Astrocyte (in vitro differentiated cells and primary cell): Measurements from ENCODE around the gene TGFBRAP1. TPM values are rescaled to one million over a fixed set of nuclear protein-coding genes. Genes with fewer than 3 reads are reported as not detected.

Experiments used
- DNase-seq: peaks from one replicate; pipeline ENCODE4 v3.0.0-alpha.2; 2010; ENCODE audit warnings: low read depth
- FAIRE-seq: peaks from 2 replicates; lab custom pipeline; 2011; peaks lifted over from hg19 to GRCh38; lab: Jason Lieb, UNC
- H2AFZ ChIP-seq: 2 replicates; pipeline ENCODE4 v1.6.0; 2012; ENCODE audit warnings: low read depth, low read length, inconsistent platforms
- H3K27ac ChIP-seq: 2 replicates; pipeline ENCODE4 v1.5.1; 2011; ENCODE audit warnings: low read depth, low read length, inconsistent platforms
- H3K27me3 ChIP-seq: 2 replicates; pipeline ENCODE4 v1.6.0; 2011; ENCODE audit warnings: low read length, inconsistent platforms; ENCODE audit not compliant: insufficient read depth
- H3K36me3 ChIP-seq: 2 replicates; pipeline ENCODE4 v1.5.1; 2011; ENCODE audit warnings: low read length, inconsistent platforms; ENCODE audit not compliant: insufficient read depth
- H3K4me1 ChIP-seq: 2 replicates; pipeline ENCODE4 v1.5.1; 2011; ENCODE audit warnings: low read length, inconsistent platforms; ENCODE audit not compliant: insufficient read depth
- H3K4me2 ChIP-seq: 2 replicates; pipeline ENCODE4 v1.6.0; 2012; ENCODE audit warnings: low read length, inconsistent platforms
- H3K4me3 ChIP-seq: 2 replicates; pipeline ENCODE4 v1.5.1; 2011; ENCODE audit warnings: low read depth, mild to moderate bottlenecking, low read length, inconsistent platforms; ENCODE audit not compliant: insufficient read depth
- H3K79me2 ChIP-seq: 2 replicates; pipeline ENCODE4 v1.6.0; 2012; ENCODE audit warnings: mild to moderate bottlenecking, low read length, inconsistent platforms; ENCODE audit not compliant: insufficient read depth
- H3K9ac ChIP-seq: 2 replicates; pipeline ENCODE4 v1.6.0; 2012; ENCODE audit warnings: mild to moderate bottlenecking, low read length, inconsistent platforms
- H3K9me3 ChIP-seq: 2 replicates; pipeline ENCODE4 v1.5.1; 2012; ENCODE audit warnings: low read depth, mild to moderate bottlenecking, low read length, inconsistent platforms; ENCODE audit not compliant: insufficient read depth
- H4K20me1 ChIP-seq: 2 replicates; pipeline ENCODE4 v1.6.0; 2012; ENCODE audit warnings: low read length, inconsistent platforms; ENCODE audit not compliant: insufficient read depth
- H3K27ac Mint-ChIP-seq: one replicate; pipeline ENCODE4 v1.8.0; 2021; ENCODE audit warnings: mild to moderate bottlenecking, mixed read lengths; ENCODE audit not compliant: unreplicated experiment
- H3K27me3 Mint-ChIP-seq: one replicate; pipeline ENCODE4 v1.8.0; 2021; ENCODE audit warnings: low read depth, mixed read lengths; ENCODE audit not compliant: unreplicated experiment
- H3K36me3 Mint-ChIP-seq: one replicate; pipeline ENCODE4 v1.8.0; 2021; ENCODE audit warnings: low read depth, mixed read lengths; ENCODE audit not compliant: unreplicated experiment
- H3K4me1 Mint-ChIP-seq: one replicate; pipeline ENCODE4 v1.8.0; 2021; ENCODE audit warnings: low read depth, mixed read lengths; ENCODE audit not compliant: unreplicated experiment
- H3K4me3 Mint-ChIP-seq: one replicate; pipeline ENCODE4 v1.8.0; 2021; ENCODE audit warnings: mild to moderate bottlenecking, moderate library complexity, mixed read lengths; ENCODE audit not compliant: unreplicated experiment
- H3K9me3 Mint-ChIP-seq: one replicate; pipeline ENCODE4 v1.8.0; 2021; ENCODE audit warnings: mild to moderate bottlenecking, mixed read lengths; ENCODE audit not compliant: unreplicated experiment
- EZH2 ChIP-seq: IDR thresholded peaks from 2 replicates; pipeline ENCODE4 v1.6.1; 2012; ENCODE audit warnings: mild to moderate bottlenecking, low read length, inconsistent platforms; ENCODE audit not compliant: insufficient read depth
- total RNA-seq: library from RNA; stranded (reverse); gene quantifications from 2 replicates; pipeline ENCODE4 v1.2.1, GENCODE V29; 2021
- TF ChIP-seq, protein P1 (sequence below): IDR thresholded peaks from 2 replicates; pipeline ENCODE4 v1.5.1; 2011; ENCODE audit warnings: low read depth, mild to moderate bottlenecking, inconsistent platforms, low read length, moderate library complexity; ENCODE audit not compliant: insufficient read depth

Gene TGFBRAP1
- total RNA-seq, 1 donor from 2014 or later = 25.1 TPM

DNA sequence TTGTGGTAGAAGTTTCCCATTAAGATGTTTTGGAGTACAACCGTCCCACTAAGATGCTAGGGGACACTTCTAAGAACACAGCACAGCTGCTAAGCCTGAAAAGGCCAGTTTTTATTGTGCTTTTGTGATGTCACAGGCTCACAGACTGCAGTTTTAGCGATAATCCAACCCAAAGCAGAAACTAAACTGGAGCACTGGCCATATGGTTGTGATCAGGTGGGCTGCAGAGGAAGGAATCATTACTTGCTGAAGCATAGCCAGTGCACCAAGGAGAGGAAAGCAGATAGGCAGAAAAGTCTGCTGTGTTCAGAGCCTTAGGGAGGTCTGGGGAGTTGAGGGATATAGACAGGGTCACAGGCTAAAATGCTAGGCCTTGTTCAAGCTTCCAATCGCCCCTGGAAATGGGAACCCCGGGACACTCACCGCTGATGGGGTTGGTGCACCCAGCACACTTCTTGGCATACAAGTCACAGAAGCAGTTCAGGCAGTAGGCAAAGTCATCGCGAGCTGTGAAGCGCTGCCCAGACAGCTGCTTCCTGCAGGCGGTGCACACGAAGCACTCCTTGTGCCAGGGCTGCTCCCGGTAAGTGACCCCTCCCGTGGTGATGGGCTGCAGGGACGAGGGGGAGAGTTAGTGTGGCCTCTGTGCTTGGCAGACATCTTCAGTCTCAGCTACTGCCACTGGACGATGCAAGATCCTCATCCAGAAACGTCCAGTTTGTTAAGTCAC lies 33.5 kb upstream of the TGFBRAP1 start:
- Mint-ChIP-seq H3K4me3 (no peak overlapping the region), H3K9me3 (no peaks in the 10 kb centered on the region), H3K36me3 (peaks cover 39% of the 10 kb centered on the region), H3K4me1 (peaks cover 3% of the 10 kb centered on the region), H3K27ac (no peak overlapping the region), H3K27me3 (no peaks in the 10 kb centered on the region)
- H4K20me1 ChIP-seq = peaks cover 90% of the 10 kb centered on the region
- peaks cover 2% of the 10 kb centered on the region for H3K4me1 ChIP-seq
- H3K4me2 ChIP-seq = no peak overlapping the region
- TF ChIP-seq EZH2 = no peak
- TF ChIP-seq, protein P1, sequence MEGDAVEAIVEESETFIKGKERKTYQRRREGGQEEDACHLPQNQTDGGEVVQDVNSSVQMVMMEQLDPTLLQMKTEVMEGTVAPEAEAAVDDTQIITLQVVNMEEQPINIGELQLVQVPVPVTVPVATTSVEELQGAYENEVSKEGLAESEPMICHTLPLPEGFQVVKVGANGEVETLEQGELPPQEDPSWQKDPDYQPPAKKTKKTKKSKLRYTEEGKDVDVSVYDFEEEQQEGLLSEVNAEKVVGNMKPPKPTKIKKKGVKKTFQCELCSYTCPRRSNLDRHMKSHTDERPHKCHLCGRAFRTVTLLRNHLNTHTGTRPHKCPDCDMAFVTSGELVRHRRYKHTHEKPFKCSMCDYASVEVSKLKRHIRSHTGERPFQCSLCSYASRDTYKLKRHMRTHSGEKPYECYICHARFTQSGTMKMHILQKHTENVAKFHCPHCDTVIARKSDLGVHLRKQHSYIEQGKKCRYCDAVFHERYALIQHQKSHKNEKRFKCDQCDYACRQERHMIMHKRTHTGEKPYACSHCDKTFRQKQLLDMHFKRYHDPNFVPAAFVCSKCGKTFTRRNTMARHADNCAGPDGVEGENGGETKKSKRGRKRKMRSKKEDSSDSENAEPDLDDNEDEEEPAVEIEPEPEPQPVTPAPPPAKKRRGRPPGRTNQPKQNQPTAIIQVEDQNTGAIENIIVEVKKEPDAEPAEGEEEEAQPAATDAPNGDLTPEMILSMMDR = no peak
- no peak overlapping the region for H3K9ac ChIP-seq
- peaks cover 35% of the 10 kb centered on the region for H3K79me2 ChIP-seq
- H3K9me3 ChIP-seq = no peaks in the 10 kb centered on the region
- H2AFZ ChIP-seq = no peak overlapping the region
- H3K27me3 ChIP-seq = no peaks in the 10 kb centered on the region
- H3K27ac ChIP-seq = no peak overlapping the region
- H3K36me3 ChIP-seq = peaks cover 82% of the 10 kb centered on the region
- DNase-seq (no peak), FAIRE-seq (no peak)
- H3K4me3 ChIP-seq = no peak overlapping the region

DNA sequence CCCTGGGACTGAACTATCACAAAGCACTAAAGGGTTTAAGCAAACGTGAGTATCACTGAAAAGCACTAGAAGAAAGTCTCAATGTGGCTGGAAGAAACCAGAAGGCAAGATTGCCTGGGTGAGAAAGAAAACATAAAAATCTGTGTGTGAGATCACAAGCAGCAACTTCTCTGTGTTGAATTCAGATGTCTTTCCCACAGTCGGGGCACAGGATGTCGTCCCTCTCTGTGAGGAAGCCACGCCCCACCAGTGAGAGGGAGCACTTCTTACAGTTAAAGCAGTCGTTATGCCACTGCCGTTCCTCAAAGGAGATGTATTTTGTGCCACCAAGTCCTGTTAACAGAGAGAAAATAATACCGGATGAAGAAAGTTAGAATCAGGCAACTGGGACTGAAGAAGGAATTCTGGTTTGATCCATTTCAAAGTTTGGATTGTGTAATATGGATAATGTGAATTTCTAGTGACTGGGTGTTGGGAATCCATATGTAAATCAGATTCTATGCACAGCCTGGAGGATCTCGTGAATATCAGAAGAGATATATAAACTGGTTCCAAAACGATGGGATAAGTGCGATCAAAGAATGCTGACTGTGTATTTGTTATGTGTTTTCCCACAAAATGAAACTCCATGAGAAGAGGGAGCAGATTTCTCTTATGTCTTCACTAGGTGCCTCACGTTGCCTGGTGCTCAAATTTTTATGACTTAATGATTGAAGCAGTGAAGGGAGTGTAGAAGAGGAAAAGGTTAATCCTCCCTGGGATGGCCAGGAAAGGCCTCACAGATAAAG lies 31.8 kb upstream of the TGFBRAP1 start:
- Mint-ChIP-seq H3K4me1 (peaks cover 2% of the 10 kb centered on the region), H3K27ac (no peak overlapping the region), H3K9me3 (peaks cover 2% of the 10 kb centered on the region), H3K4me3 (no peak overlapping the region), H3K27me3 (no peaks in the 10 kb centered on the region), H3K36me3 (peaks cover 38% of the 10 kb centered on the region)
- Histone ChIP-seq H3K4me2 (no peak overlapping the region), H3K4me3 (no peak overlapping the region), H3K36me3 (peaks cover 72% of the 10 kb centered on the region), H3K27ac (no peak overlapping the region), H3K79me2 (peaks cover 22% of the 10 kb centered on the region), H3K9me3 (no peaks in the 10 kb centered on the region), H4K20me1 (peaks cover 81% of the 10 kb centered on the region), H2AFZ (no peak overlapping the region), H3K4me1 (peaks cover 2% of the 10 kb centered on the region), H3K9ac (no peak overlapping the region), H3K27me3 (no peaks in the 10 kb centered on the region)
- TF ChIP-seq, protein P1 = no peak
- TF ChIP-seq EZH2 = no peak
- FAIRE-seq (no peak), DNase-seq (no peak)
